Astrocyte (in vitro differentiated cells and primary cell): ENCODE data around the gene PTPRD. TPM values are rescaled to one million over a fixed set of nuclear protein-coding genes. Genes with fewer than 3 reads are reported as not detected.

Experiments
- DNase-seq: peaks from one replicate; pipeline ENCODE4 v3.0.0-alpha.2; 2010; ENCODE audit warnings: low read depth
- FAIRE-seq: peaks from 2 replicates; lab custom pipeline; 2011; peaks lifted over from hg19 to GRCh38; lab: Jason Lieb, UNC
- H2AFZ ChIP-seq: 2 replicates; pipeline ENCODE4 v1.6.0; 2012; ENCODE audit warnings: low read depth, low read length, inconsistent platforms
- H3K27ac ChIP-seq: 2 replicates; pipeline ENCODE4 v1.5.1; 2011; ENCODE audit warnings: low read depth, low read length, inconsistent platforms
- H3K27me3 ChIP-seq: 2 replicates; pipeline ENCODE4 v1.6.0; 2011; ENCODE audit warnings: low read length, inconsistent platforms; ENCODE audit not compliant: insufficient read depth
- H3K36me3 ChIP-seq: 2 replicates; pipeline ENCODE4 v1.5.1; 2011; ENCODE audit warnings: low read length, inconsistent platforms; ENCODE audit not compliant: insufficient read depth
- H3K4me1 ChIP-seq: 2 replicates; pipeline ENCODE4 v1.5.1; 2011; ENCODE audit warnings: low read length, inconsistent platforms; ENCODE audit not compliant: insufficient read depth
- H3K4me2 ChIP-seq: 2 replicates; pipeline ENCODE4 v1.6.0; 2012; ENCODE audit warnings: low read length, inconsistent platforms
- H3K4me3 ChIP-seq: 2 replicates; pipeline ENCODE4 v1.5.1; 2011; ENCODE audit warnings: low read depth, mild to moderate bottlenecking, low read length, inconsistent platforms; ENCODE audit not compliant: insufficient read depth
- H3K79me2 ChIP-seq: 2 replicates; pipeline ENCODE4 v1.6.0; 2012; ENCODE audit warnings: mild to moderate bottlenecking, low read length, inconsistent platforms; ENCODE audit not compliant: insufficient read depth
- H3K9ac ChIP-seq: 2 replicates; pipeline ENCODE4 v1.6.0; 2012; ENCODE audit warnings: mild to moderate bottlenecking, low read length, inconsistent platforms
- H3K9me3 ChIP-seq: 2 replicates; pipeline ENCODE4 v1.5.1; 2012; ENCODE audit warnings: low read depth, mild to moderate bottlenecking, low read length, inconsistent platforms; ENCODE audit not compliant: insufficient read depth
- H4K20me1 ChIP-seq: 2 replicates; pipeline ENCODE4 v1.6.0; 2012; ENCODE audit warnings: low read length, inconsistent platforms; ENCODE audit not compliant: insufficient read depth
- H3K27ac Mint-ChIP-seq: one replicate; pipeline ENCODE4 v1.8.0; 2021; ENCODE audit warnings: mild to moderate bottlenecking, mixed read lengths; ENCODE audit not compliant: unreplicated experiment
- H3K27me3 Mint-ChIP-seq: one replicate; pipeline ENCODE4 v1.8.0; 2021; ENCODE audit warnings: low read depth, mixed read lengths; ENCODE audit not compliant: unreplicated experiment
- H3K36me3 Mint-ChIP-seq: one replicate; pipeline ENCODE4 v1.8.0; 2021; ENCODE audit warnings: low read depth, mixed read lengths; ENCODE audit not compliant: unreplicated experiment
- H3K4me1 Mint-ChIP-seq: one replicate; pipeline ENCODE4 v1.8.0; 2021; ENCODE audit warnings: low read depth, mixed read lengths; ENCODE audit not compliant: unreplicated experiment
- H3K4me3 Mint-ChIP-seq: one replicate; pipeline ENCODE4 v1.8.0; 2021; ENCODE audit warnings: mild to moderate bottlenecking, moderate library complexity, mixed read lengths; ENCODE audit not compliant: unreplicated experiment
- H3K9me3 Mint-ChIP-seq: one replicate; pipeline ENCODE4 v1.8.0; 2021; ENCODE audit warnings: mild to moderate bottlenecking, mixed read lengths; ENCODE audit not compliant: unreplicated experiment
- CTCF ChIP-seq: IDR thresholded peaks from 2 replicates; pipeline ENCODE4 v1.5.1; 2011; ENCODE audit warnings: low read depth, mild to moderate bottlenecking, inconsistent platforms, low read length, moderate library complexity; ENCODE audit not compliant: insufficient read depth
- EZH2 ChIP-seq: IDR thresholded peaks from 2 replicates; pipeline ENCODE4 v1.6.1; 2012; ENCODE audit warnings: mild to moderate bottlenecking, low read length, inconsistent platforms; ENCODE audit not compliant: insufficient read depth
- total RNA-seq: library from RNA; stranded (reverse); gene quantifications from 2 replicates; pipeline ENCODE4 v1.2.1, GENCODE V29; 2021

The PTPRD gene
- total RNA-seq, 1 donor from 2014 or later: 88.1 TPM

GRCh38 chr9:9305600-9305999 is 1307.2 kb downstream of the PTPRD start:
- TF ChIP-seq CTCF: no peak
- no peak for TF ChIP-seq EZH2
- Histone ChIP-seq H3K9me3 (no peaks in the 10 kb centered on the region), H3K27me3 (no peaks in the 10 kb centered on the region), H3K36me3 (no peaks in the 10 kb centered on the region), H3K4me3 (no peak overlapping the region), H3K79me2 (no peaks in the 10 kb centered on the region), H3K4me2 (no peak overlapping the region), H4K20me1 (no peaks in the 10 kb centered on the region), H3K9ac (no peak overlapping the region), H3K4me1 (no peaks in the 10 kb centered on the region), H3K27ac (no peak overlapping the region), H2AFZ (no peak overlapping the region)
- Mint-ChIP-seq H3K4me1 (peaks cover 2% of the 10 kb centered on the region), H3K4me3 (no peak overlapping the region), H3K27ac (no peak overlapping the region), H3K9me3 (no peaks in the 10 kb centered on the region), H3K27me3 (no peaks in the 10 kb centered on the region), H3K36me3 (no peaks in the 10 kb centered on the region)
- FAIRE-seq (no peak), DNase-seq (no peak)

- H3K36me3 Mint-ChIP-seq: no peaks in the 10 kb centered on the region
- no peak overlapping the region for H3K4me3 Mint-ChIP-seq
- no peak overlapping the region for H2AFZ ChIP-seq
- no peaks in the 10 kb centered on the region for H3K4me1 ChIP-seq
- no peak overlapping the region for H3K9ac ChIP-seq
- H3K27me3 Mint-ChIP-seq: no peaks in the 10 kb centered on the region
- FAIRE-seq: no peak
- no peaks in the 10 kb centered on the region for H3K36me3 ChIP-seq
- no peak overlapping the region for H3K4me2 ChIP-seq
- H3K4me1 Mint-ChIP-seq: peaks cover 2% of the 10 kb centered on the region
- no peaks in the 10 kb centered on the region for H3K9me3 Mint-ChIP-seq
- no peaks in the 10 kb centered on the region for H3K9me3 ChIP-seq
- TF ChIP-seq CTCF: no peak
- no peak for TF ChIP-seq EZH2
- no peak for DNase-seq
- H4K20me1 ChIP-seq: no peaks in the 10 kb centered on the region
- no peaks in the 10 kb centered on the region for H3K79me2 ChIP-seq
- H3K4me3 ChIP-seq: no peak overlapping the region
- H3K27ac Mint-ChIP-seq: no peak overlapping the region
- H3K27me3 ChIP-seq: no peaks in the 10 kb centered on the region
- H3K27ac ChIP-seq: no peak overlapping the region
Observed at GRCh38 chr9:9299134-9299533, 1313.7 kb downstream of the PTPRD start.

GRCh38 chr9:9286001-9286400 is 1326.8 kb downstream of the PTPRD start:
- Mint-ChIP-seq H3K36me3 (no peaks in the 10 kb centered on the region), H3K4me1 (no peaks in the 10 kb centered on the region), H3K9me3 (no peaks in the 10 kb centered on the region), H3K27ac (no peak overlapping the region), H3K27me3 (no peaks in the 10 kb centered on the region), H3K4me3 (no peak overlapping the region)
- H3K79me2 ChIP-seq: no peaks in the 10 kb centered on the region
- TF ChIP-seq CTCF (no peak), EZH2 (no peak)
- no peaks in the 10 kb centered on the region for H3K9me3 ChIP-seq
- H3K27ac ChIP-seq: no peak overlapping the region
- DNase-seq (no peak), FAIRE-seq (no peak)
- H4K20me1 ChIP-seq: no peaks in the 10 kb centered on the region
- H3K4me3 ChIP-seq: no peak overlapping the region
- H3K4me1 ChIP-seq: no peaks in the 10 kb centered on the region
- H3K36me3 ChIP-seq: no peaks in the 10 kb centered on the region
- H3K9ac ChIP-seq: no peak overlapping the region
- H3K4me2 ChIP-seq: no peak overlapping the region
- H2AFZ ChIP-seq: no peak overlapping the region
- no peaks in the 10 kb centered on the region for H3K27me3 ChIP-seq
